Dendritic cell treated with granulocyte-macrophage colony-stimulating factor and Interleukin-4, amounts not matched to agents 40 ng/mL and 50 ng/mL, for 4 days (primary cell): Measurements from ENCODE around the gene MMP24.
A peak's percentile ranks its signal among the peaks of the same experiment; 100 is the strongest.

Experiments
- H3K27ac Mint-ChIP-seq: one replicate; pipeline ENCODE4 v1.8.0; 2022; ENCODE audit warnings: mild to moderate bottlenecking, mixed read lengths
- H3K27me3 Mint-ChIP-seq: one replicate; pipeline ENCODE4 v1.8.0; 2022; ENCODE audit warnings: mild to moderate bottlenecking, mixed read lengths
- H3K36me3 Mint-ChIP-seq: one replicate; pipeline ENCODE4 v1.8.0; 2022; ENCODE audit warnings: low read depth, mixed read lengths
- H3K4me1 Mint-ChIP-seq: one replicate; pipeline ENCODE4 v1.8.0; 2022; ENCODE audit warnings: low read depth, mixed read lengths
- H3K4me3 Mint-ChIP-seq: one replicate; pipeline ENCODE4 v1.8.0; 2022; ENCODE audit warnings: mild to moderate bottlenecking, moderate library complexity, mixed read lengths
- H3K9me3 Mint-ChIP-seq: one replicate; pipeline ENCODE4 v1.8.0; 2022; ENCODE audit warnings: mixed read lengths
- intact Hi-C: fragments of 100-400 bp; cut with micrococcal nuclease; formaldehyde crosslinking; loops from one replicate; pipeline ENCODE4 v1.15.0; 2022

Gene MMP24

DNA sequence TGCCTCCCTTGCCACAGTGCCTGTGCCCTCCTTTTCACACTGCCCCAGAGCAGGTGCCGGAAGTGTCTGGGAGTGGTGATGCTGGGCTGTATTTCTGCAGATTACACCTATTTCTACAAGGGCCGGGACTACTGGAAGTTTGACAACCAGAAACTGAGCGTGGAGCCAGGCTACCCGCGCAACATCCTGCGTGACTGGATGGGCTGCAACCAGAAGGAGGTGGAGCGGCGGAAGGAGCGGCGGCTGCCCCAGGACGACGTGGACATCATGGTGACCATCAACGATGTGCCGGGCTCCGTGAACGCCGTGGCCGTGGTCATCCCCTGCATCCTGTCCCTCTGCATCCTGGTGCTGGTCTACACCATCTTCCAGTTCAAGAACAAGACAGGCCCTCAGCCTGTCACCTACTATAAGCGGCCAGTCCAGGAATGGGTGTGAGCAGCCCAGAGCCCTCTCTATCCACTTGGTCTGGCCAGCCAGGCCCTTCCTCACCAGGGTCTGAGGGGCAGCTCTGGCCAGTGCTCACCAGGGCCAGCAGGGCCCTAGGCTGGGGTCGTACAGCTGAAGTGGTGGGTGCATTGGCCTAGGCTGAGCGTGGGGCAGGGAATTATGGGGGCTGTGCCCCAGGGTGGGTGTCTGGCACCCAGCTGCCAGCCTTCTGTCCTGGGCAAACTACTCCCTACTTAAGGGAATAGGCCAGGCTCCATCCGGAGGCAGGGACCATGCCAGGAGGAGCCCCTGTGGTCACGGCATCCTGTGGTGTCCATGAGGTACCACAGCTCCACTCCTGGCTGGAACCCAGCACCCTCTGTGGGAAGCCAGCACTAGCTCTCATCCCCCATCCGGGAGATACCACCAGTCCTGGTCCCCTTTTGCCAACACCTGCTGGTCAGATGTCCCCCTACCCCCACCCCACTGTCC, 47.9 kb downstream of the MMP24 start:
- H3K9me3 Mint-ChIP-seq, result no peaks in the 10 kb centered on the region
- H3K27ac Mint-ChIP-seq, result no peak overlapping the region
- intact Hi-C loops, result loop anchor here (5.0 kb wide), 1 partner anchor 182 kb away; the partner anchor contains the start of gene TRPC4AP
- peaks cover 42% of the 10 kb centered on the region for H3K4me1 Mint-ChIP-seq
- H3K27me3 Mint-ChIP-seq, result no peaks in the 10 kb centered on the region
- peaks cover 100% of the 10 kb centered on the region for H3K36me3 Mint-ChIP-seq
- H3K4me3 Mint-ChIP-seq, result no peak overlapping the region

DNA sequence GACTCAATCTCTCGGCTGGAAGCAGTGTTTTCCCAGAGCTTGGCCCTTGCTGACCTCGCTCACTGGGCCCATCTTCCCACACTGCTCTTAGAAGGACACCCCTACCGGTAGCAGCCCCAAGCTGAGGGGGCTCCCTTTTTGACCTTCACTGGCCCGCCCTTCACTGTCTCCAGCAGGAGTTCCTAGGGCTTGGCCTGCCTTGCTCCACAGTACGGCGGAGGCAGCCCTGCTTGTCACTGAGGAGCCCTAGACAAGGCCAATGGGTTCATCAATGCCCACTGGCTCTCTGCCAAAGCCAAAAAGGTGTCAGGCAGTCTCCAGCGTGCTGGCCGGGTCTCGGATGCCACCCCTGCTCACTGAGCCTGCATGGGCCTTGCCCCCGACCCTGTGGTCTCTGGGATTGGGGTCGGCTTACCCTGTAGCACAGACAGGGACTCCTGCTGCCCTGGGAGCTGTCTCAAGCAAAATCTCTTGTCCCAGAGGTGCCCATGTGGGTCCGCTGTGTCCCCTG, 49.3 kb downstream of the MMP24 start:
- Mint-ChIP-seq H3K27ac (no peak overlapping the region), H3K36me3 (peaks cover 100% of the 10 kb centered on the region), H3K27me3 (no peaks in the 10 kb centered on the region), H3K4me3 (no peak overlapping the region), H3K4me1 (peaks cover 54% of the 10 kb centered on the region), H3K9me3 (no peaks in the 10 kb centered on the region)
- intact Hi-C loops, result loop anchor here (5.0 kb wide), 1 partner anchor 183 kb away; the partner anchor contains the start of gene TRPC4AP

DNA sequence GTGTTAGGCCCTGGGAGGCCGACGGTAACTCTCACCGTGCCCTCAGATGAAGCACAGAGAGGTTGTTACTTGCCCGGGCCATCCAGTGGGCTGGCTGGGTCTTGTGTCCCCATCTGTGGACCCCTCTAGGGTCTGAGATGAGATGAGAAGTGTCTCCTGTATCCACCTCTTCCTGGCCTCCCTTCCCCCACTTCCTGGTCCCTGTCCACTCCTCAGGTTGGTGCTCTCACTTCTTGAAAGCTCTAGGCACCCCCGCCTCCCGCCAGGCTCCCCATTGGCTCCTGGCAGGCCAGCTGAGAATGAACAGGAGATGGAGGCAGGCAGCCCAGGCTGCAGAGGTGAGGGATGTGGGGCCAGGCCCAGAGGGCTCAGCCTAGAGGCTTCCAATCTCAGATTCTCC, 49.9 kb downstream of the MMP24 start:
- intact Hi-C loops, result loop anchor here (5.0 kb wide), 1 partner anchor 184 kb away; the partner anchor contains the start of gene TRPC4AP
- Mint-ChIP-seq H3K36me3 (peaks cover 100% of the 10 kb centered on the region), H3K27ac (no peak overlapping the region), H3K27me3 (no peaks in the 10 kb centered on the region), H3K9me3 (no peaks in the 10 kb centered on the region), H3K4me1 (peaks cover 54% of the 10 kb centered on the region), H3K4me3 (peak overlapping the region; percentile 100)

DNA sequence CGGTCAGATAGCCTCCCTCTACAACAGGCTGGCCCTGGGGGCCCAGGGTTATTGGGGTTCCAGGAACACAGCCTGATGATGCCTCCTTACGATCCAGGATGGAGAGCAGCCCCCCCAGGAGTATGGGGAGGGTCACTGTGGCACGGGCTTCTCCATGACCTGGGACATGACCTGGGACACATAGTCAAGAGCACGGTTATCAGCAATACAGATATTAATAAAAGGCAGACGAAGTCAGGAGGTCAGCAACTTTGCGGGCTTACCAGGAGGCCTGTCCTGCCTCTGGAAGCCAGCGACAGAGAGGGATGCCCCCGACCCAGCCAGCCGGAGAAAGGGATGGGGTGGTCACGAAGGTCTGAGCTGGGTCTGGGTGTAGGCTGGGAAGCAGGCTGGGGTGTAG, 50.6 kb downstream of the MMP24 start:
- Mint-ChIP-seq H3K4me1 (peaks cover 56% of the 10 kb centered on the region), H3K9me3 (no peaks in the 10 kb centered on the region), H3K4me3 (peak overlapping the region; percentile 100), H3K36me3 (peaks cover 100% of the 10 kb centered on the region), H3K27ac (peak overlapping the region; percentile 94), H3K27me3 (no peaks in the 10 kb centered on the region)
- intact Hi-C loops, result loop anchor here (5.0 kb wide), 1 partner anchor 185 kb away; the partner anchor contains the start of gene TRPC4AP

DNA sequence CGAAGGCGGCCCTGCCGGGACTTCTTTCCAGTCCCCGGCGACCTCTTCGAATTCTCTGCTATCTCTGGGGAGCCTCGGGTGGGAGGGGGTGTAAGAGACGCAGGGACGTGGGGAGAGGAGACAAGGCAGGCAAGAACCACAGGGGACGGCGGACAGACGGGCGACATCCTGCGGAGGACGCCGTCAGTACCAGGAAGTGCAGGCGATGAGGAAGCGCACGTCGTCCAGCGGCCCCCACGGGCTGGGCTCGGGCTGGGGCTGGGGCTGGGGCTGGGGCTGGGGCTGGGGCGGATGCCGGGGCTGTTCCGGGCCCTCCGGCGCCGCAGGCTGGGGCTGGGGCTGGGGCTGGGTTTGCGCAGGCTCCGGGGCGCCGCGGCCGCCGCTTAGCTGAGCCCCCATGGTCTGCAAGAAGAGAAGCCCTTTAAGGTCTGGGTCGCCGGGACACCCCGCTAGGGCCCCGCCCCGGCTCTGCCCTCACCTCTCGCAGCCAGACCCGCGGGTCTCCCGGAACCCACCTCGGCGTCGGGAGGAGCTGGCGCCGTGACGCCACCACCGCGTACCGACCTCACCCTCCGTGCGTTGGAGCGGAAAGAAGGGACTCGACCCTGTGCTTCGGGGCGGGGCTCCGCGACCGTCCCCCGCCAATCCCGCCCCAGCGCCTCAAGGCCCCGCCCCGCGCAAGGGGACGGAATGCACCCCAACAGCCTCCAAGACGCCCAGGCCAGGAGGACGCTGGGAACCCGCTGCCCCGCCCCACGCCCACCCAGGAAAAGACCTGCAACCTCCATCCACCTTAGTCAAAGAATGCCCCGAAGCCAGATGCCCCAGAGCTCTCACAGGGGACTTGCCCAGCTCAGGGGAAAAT, 51.3 kb downstream of the MMP24 start, which contains the start of gene MMP24OS:
TSS of gene MMP24OS (minus strand) at position 592 of the 865 bp plus-strand sequence. CDS start at position 399, 193 bp downstream.
- no peaks in the 10 kb centered on the region for H3K9me3 Mint-ChIP-seq
- H3K36me3 Mint-ChIP-seq, result peaks cover 99% of the 10 kb centered on the region
- intact Hi-C loops, result loop anchor here (5.0 kb wide), 1 partner anchor 185 kb away; the partner anchor contains the start of gene TRPC4AP

DNA sequence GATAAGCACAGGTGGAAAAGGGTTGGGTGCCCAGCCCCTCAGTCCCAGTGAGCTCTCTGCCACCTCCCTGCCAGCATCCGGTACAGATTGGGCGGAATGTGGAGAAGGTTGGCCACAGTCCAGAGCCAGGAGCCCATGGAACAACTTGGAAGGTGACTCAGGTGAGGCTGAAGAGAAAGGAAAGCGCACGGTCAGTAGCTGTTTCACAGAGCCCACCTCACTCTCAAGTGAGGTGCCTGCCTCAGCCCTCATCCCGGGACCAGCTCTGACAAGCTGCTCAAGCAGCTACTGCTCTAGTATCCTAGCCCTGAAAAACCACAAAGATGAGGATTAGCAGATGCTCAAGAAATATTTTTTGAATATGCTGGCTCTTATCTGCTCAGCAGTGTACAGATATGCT, 52.5 kb downstream of the MMP24 start:
- Mint-ChIP-seq H3K27ac (peak overlapping the region; percentile 94), H3K27me3 (no peaks in the 10 kb centered on the region), H3K9me3 (no peaks in the 10 kb centered on the region), H3K4me1 (peaks cover 60% of the 10 kb centered on the region), H3K36me3 (peaks cover 94% of the 10 kb centered on the region), H3K4me3 (no peak overlapping the region)
- intact Hi-C loops, result loop anchor here (5.0 kb wide), 1 partner anchor 187 kb away; the partner anchor contains the start of gene TRPC4AP

More for the DNA sequence above, 51.3 kb downstream of the MMP24 start, which contains the start of gene MMP24OS:
- Mint-ChIP-seq H3K27ac (peak within 1 kb of the TSS; percentile 94), H3K4me3 (peak within 1 kb of the TSS; percentile 100), H3K27me3 (no peaks in the 10 kb centered on the region), H3K4me1 (peaks cover 58% of the 10 kb centered on the region)

DNA sequence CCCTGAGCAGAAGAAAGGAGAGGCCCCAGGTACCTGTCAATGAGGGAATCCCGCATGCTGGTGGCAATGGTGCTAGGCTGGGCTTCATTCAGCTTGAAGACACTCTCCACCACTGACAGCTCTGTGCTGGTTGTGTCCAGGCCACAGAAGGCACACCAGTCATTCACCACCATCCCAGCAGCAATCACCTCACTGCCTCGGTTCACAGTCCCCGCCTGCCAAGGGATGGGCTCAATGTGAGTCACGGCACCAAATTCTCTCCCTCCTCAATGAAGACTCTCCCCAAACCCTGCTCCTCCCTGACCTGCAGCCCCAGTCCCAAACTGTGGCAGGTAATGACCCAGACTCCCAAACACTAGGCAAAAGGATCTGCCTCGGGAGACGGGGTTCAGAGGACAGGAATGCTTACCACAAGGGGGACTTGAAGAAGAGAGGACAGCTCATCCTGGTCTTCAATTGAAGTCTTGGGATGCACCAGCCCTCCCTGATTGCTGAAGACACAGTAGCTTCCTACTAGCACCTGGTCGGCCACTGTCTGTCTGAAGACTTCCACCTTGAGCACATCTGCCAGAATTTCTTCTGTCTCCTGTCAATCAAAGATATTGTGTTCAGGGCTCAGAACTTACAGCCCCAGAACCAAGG, 53.2 kb downstream of the MMP24 start:
- Mint-ChIP-seq H3K27ac (peak overlapping the region; percentile 94), H3K9me3 (no peaks in the 10 kb centered on the region), H3K36me3 (peaks cover 94% of the 10 kb centered on the region), H3K4me1 (peaks cover 59% of the 10 kb centered on the region), H3K27me3 (no peaks in the 10 kb centered on the region), H3K4me3 (no peak overlapping the region)
- intact Hi-C loops, result loop anchor here (5.0 kb wide), 1 partner anchor 187 kb away; the partner anchor contains the start of gene TRPC4AP

DNA sequence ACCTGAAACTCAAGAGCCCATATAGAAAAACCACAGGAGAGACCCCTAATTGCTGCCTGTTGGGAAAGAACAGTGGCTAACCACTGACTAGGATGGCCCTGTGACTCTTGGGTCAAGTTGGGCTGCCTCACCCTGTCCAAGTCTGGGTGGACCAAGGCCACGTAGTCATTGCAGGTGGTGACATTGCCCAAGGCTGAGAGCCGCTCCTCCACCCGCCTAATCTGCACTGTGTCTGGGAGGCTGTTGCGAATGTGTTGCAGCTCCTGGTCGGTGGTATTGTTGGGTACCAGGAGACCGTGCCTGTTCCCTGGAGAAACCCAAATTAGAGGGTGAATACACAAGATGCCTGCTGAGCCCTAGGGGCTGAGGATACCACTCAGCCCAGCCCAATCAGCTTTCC, 54.0 kb downstream of the MMP24 start:
- Mint-ChIP-seq H3K36me3 (peaks cover 89% of the 10 kb centered on the region), H3K4me3 (no peak overlapping the region), H3K4me1 (peaks cover 60% of the 10 kb centered on the region), H3K27me3 (no peaks in the 10 kb centered on the region), H3K27ac (peak overlapping the region; percentile 94), H3K9me3 (no peaks in the 10 kb centered on the region)
- intact Hi-C loops, result no loop called here

DNA sequence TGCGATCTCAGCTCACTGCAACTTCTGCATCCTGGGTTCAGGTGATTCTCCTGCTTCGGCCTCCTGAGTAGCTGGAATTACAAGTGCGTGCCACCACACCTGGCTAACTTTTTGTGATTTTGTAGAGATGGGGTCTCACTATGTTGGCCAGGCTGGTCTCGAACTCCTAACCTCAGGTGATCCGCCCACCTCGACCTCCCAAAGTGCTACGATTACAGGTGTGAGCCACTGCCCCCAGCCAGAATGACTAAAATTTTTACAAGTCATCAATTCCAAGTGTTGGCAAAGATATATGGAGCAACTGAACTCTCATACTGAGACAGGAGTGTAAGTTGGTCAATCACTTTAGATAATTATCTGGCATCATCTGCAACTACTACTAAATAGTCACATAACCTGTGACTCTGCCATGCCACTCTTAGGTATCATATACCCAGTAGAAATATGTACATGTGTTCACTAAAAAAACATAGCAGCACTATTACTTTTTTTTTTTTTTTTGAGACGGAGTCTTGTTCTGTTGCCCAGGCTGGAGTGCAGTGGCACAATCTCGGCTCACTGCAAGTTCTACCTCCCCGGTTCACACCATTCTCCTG, 55.1 kb downstream of the MMP24 start:
- H3K9me3 Mint-ChIP-seq, result no peaks in the 10 kb centered on the region
- no peak overlapping the region for H3K4me3 Mint-ChIP-seq
- no peak overlapping the region for H3K27ac Mint-ChIP-seq
- intact Hi-C loops, result no loop called here
- peaks cover 50% of the 10 kb centered on the region for H3K4me1 Mint-ChIP-seq
- no peaks in the 10 kb centered on the region for H3K27me3 Mint-ChIP-seq
- H3K36me3 Mint-ChIP-seq, result peaks cover 78% of the 10 kb centered on the region

DNA sequence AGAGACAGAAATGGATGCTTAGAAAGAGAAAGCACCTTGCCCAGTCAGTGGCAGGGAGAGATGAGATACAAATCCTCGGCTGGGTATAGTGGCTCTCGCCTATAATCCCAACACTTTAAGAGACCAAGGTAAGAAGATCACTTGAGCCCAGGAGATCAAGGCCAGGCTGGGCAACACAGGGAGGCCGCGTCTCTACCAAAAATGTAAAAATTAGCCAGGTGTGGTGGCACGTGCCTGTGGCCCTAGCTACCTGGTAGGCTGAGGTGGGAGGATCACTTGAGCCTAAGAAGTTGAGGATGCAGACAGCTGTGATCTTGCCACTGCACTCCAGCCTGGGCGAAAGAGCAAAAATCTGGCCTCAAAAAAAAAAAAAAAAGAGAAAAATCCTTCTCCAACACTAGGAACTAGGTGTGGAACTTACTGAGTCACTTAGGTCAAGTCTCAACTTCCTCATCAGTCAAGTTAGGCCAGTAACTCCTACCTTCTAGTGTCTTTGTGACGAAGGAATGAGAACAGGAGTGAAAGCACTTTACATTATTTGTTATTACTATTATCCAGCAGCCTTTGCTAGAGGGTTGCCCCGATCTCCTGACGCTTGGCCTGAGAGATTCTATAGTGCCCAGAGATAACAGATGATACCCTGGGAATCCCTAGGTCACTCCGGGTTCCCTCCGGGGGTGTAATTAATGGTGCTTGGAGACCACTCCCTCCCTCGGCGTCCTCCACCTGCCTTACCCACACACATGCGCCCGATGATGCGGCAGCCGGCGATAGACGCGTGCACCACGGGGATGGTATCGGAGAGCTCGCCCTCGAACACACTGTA, 57.2 kb downstream of the MMP24 start:
- H3K4me3 Mint-ChIP-seq, result peak overlapping the region; percentile 74
- H3K27me3 Mint-ChIP-seq, result peaks cover under 1% of the 10 kb centered on the region
- no peaks in the 10 kb centered on the region for H3K9me3 Mint-ChIP-seq
- peak overlapping the region; percentile 82 for H3K27ac Mint-ChIP-seq
- H3K4me1 Mint-ChIP-seq, result peaks cover 36% of the 10 kb centered on the region
- H3K36me3 Mint-ChIP-seq, result peaks cover 58% of the 10 kb centered on the region
- intact Hi-C loops, result no loop called here

DNA sequence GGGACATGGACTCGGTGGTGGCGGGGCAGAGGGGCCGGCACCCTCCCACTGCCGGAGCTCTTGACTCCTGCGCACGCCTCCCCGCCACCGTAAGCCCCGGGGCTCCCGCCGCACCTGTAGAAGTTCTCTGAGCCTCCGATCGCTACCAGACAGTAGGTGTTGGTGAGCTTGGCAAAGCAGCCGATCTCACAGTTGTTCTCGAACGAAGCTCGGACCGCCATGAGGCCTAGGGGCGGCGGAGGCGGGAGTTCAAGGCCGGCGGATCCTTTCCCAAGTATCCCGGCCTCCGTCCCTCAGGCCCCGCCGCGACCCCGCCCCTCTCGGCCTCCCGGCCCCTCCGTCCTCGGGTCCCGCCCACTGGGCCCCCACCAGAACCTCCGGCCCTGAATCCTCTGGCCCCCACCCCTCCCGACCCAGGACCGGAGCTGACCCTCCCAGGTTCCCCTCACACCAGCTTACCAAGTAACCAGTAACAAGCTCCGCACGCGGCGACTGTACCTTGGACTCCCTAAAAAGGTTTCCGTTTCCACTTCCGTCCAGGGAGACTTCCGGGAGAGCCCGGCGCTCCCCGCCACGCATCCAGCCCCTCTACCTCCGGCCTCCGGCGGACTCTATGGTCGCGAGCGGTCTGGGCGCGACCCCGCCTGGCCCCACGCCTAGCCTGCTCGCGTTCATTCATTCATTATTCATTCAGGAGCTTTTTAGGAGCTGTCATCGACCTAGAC, 57.9 kb downstream of the MMP24 start, which contains the start of gene EIF6:
TSS of gene EIF6 (minus strand) at position 506 of the 725 bp plus-strand sequence. CDS start at position 221, 285 bp downstream.
- Mint-ChIP-seq H3K4me3 (peak within 1 kb of the TSS; percentile 74), H3K27ac (peak within 1 kb of the TSS; percentile 82), H3K9me3 (no peaks in the 10 kb centered on the region), H3K36me3 (peaks cover 50% of the 10 kb centered on the region), H3K27me3 (peaks cover 3% of the 10 kb centered on the region), H3K4me1 (peaks cover 31% of the 10 kb centered on the region)
- intact Hi-C loops, result no loop called here
